ENCODE results near the gene PRDX2.

Gene PRDX2

GRCh38 chr19:12792051-12792852 lies 9.3 kb downstream of the PRDX2 start:
- Histone ChIP-seq H3K9ac (ENCODE audit: low read length) (peak overlapping the region; percentile 98), H3K79me2 (ENCODE audit: low read length) (peaks cover 55% of the 10 kb centered on the region), H3K27me3 (ENCODE audit: low read depth, low read length) (no peaks in the 10 kb centered on the region), H3K4me3 (ENCODE audit: low read length) (peak overlapping the region; percentile 87), H3K27ac (ENCODE audit: low read length) (peak overlapping the region; percentile 92), H3K9me3 (ENCODE audit: insufficient read depth, low read length) (no peaks in the 10 kb centered on the region), H4K20me1 (ENCODE audit: insufficient read depth, low read length) (peaks cover 4% of the 10 kb centered on the region; the same call in 1 of the 2 replicates), H3K36me3 (replicated peaks; ENCODE audit: low read depth, low read length) (peaks cover 19% of the 10 kb centered on the region), H3K4me1 (ENCODE audit: low read length) (peaks cover 53% of the 10 kb centered on the region), H3K4me2 (ENCODE audit: low read length) (peak overlapping the region; percentile 75), H2AFZ (ENCODE audit: low read depth, low read length) (no peak overlapping the region)
- no peak for TF ChIP-seq CTCF (IDR thresholded peaks at IDR 0.05; ENCODE audit: low read depth, low read length)
- no peak for TF ChIP-seq EZH2phosphoT487 (IDR thresholded peaks at IDR 0.05; ENCODE audit: low read depth)

GRCh38 chr19:12791345-12792050 lies 10.1 kb downstream of the PRDX2 start, which contains the start of gene JUNB:
JUNB (plus strand) TSS chr19:12791486; CDS start chr19:12791772, 286 bp downstream.
- TF ChIP-seq CTCF (IDR thresholded peaks at IDR 0.05; ENCODE audit: low read depth, low read length), result no peak
- no peak for TF ChIP-seq EZH2phosphoT487 (IDR thresholded peaks at IDR 0.05; ENCODE audit: low read depth)
- H2AFZ ChIP-seq (ENCODE audit: low read depth, low read length), result no peak within 1 kb of the TSS
- peaks cover 4% of the 10 kb centered on the region; the same call in 1 of the 2 replicates for H4K20me1 ChIP-seq (ENCODE audit: insufficient read depth, low read length)
- H3K27ac ChIP-seq (ENCODE audit: low read length), result peak within 1 kb of the TSS; percentile 97
- peak within 1 kb of the TSS; percentile 96 for H3K4me2 ChIP-seq (ENCODE audit: low read length)
- peaks cover 16% of the 10 kb centered on the region for H3K36me3 ChIP-seq (replicated peaks; ENCODE audit: low read depth, low read length)
- peak within 1 kb of the TSS; percentile 87 for H3K4me3 ChIP-seq (ENCODE audit: low read length)
- peaks cover 55% of the 10 kb centered on the region for H3K79me2 ChIP-seq (ENCODE audit: low read length)
- H3K9me3 ChIP-seq (ENCODE audit: insufficient read depth, low read length), result no peaks in the 10 kb centered on the region
- no peaks in the 10 kb centered on the region for H3K27me3 ChIP-seq (ENCODE audit: low read depth, low read length)
- H3K9ac ChIP-seq (ENCODE audit: low read length), result peak within 1 kb of the TSS; percentile 98
- peaks cover 56% of the 10 kb centered on the region for H3K4me1 ChIP-seq (ENCODE audit: low read length)

- peak overlapping the region; percentile 96 for H3K4me2 ChIP-seq (ENCODE audit: low read length)
- no peaks in the 10 kb centered on the region for H3K9me3 ChIP-seq (ENCODE audit: insufficient read depth, low read length)
- TF ChIP-seq CTCF (IDR thresholded peaks at IDR 0.05; ENCODE audit: low read depth, low read length), result no peak
- peak overlapping the region; percentile 87 for H3K4me3 ChIP-seq (ENCODE audit: low read length)
- no peak overlapping the region for H2AFZ ChIP-seq (ENCODE audit: low read depth, low read length)
- H3K27ac ChIP-seq (ENCODE audit: low read length), result peak overlapping the region; percentile 97
- no peaks in the 10 kb centered on the region for H3K27me3 ChIP-seq (ENCODE audit: low read depth, low read length)
- H3K36me3 ChIP-seq (replicated peaks; ENCODE audit: low read depth, low read length), result peaks cover 16% of the 10 kb centered on the region
- peaks cover 56% of the 10 kb centered on the region for H3K4me1 ChIP-seq (ENCODE audit: low read length)
- peaks cover 4% of the 10 kb centered on the region; the same call in 1 of the 2 replicates for H4K20me1 ChIP-seq (ENCODE audit: insufficient read depth, low read length)
- peaks cover 54% of the 10 kb centered on the region for H3K79me2 ChIP-seq (ENCODE audit: low read length)
- H3K9ac ChIP-seq (ENCODE audit: low read length), result peak overlapping the region; percentile 89
Measured at GRCh38 chr19:12790628-12791344, 10.8 kb downstream of the PRDX2 start.
